ENCODE measurements around the gene SPTBN4.
A peak's percentile ranks its signal among the peaks of the same experiment; 100 is the strongest.
"Not testable (repeated sequence)": the region's sequence is repeated elsewhere in the genome, so short reads cannot be mapped to it uniquely, and the experiment has no call there.

SPTBN4 gene

DNA sequence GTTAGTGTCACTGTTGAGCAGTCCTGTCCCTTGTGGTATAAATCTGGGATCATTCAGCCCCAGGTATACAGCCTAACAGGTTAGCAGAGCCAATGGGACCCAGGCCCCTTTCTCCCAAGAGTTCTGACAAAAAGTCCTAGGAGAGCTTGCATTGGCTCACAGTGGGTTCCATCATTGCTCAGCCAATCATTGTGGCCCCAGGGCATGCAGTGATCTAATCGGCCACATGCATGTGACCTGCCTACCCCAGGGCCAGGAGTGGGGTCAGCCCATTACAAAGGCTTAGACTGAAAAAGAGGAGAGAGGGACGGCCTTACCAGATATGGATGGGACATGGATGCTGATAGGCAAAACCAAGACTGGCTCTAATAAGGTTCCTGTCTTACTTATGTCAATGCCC, 41.1 kb downstream of the SPTBN4 start:
- DNase-seq (ENCODE audit: low spot score), result no peak

DNA sequence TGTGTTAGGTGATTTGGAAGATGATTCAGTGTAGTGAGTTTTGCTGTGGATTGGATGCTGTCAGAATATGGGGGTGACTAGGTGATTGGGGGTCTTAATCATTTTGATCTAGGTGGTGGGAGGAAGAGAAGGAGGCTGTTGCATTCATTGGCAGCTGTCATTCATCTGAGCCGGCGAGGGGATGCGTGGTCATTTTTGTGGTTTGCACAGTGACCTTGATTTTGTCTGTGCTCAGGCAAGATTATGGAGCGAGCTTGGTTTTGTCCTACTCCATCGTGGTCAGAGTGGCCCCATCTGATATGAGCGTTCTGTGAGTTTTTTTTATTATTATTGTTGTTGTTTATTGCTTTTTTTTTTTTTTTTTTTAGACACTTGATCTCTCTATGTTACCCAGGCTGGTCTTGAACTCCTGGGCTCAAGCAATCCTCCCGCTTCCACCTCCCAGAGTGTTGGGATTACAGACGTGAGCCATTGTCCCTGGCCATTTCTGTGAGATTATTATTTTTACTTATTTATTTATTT, 42.0 kb downstream of the SPTBN4 start:
- DNase-seq (ENCODE audit: low spot score), result no peak

DNA sequence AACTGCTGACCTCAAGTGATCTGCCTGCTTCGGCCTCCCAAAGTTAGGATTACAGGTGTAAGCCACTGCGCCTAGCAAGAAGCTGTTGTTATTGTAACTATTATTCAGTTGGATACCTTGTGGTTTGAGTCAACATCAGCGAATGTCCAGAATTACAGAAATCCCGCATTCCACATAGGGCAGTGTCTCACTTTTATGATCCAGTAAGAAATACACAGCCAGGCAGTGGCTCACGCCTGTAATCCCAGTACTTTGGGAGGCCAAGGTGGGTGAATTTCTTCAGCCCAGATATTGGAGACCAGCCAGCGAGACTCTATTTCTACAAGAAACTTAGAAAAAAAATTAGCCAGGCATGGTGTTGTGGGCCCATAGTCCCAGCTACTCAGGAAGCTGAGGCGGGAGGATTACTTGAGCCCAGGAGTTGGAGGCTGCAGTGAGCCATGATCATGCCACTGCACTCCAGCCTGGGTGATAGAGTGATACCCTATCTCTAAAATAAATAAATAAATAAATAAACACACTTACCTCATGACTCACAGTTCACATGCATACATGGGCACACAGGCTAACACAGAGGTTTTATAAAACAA, 43.8 kb downstream of the SPTBN4 start:
- DNase-seq (ENCODE audit: low spot score), result no peak

DNA sequence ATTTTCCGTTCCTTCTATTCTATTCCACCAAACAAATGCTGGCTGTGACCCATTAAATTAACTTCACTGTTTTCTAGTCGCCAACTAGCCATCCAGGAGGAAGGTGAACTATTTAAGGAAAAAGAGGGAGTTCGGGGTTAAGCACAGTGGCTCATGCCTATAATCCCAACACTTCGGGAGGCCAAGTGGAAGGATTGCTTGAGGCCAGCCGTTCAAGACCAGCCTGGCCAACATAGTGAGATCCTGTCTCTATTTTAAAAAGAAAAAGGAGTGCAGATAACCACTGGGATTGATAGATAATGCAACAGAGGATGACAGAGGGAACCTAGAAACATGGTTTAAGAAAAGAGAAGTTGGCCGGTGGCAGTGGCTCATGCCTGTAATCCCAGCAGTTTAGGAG, 44.7 kb downstream of the SPTBN4 start:
- no peak for DNase-seq (ENCODE audit: low spot score)

DNA sequence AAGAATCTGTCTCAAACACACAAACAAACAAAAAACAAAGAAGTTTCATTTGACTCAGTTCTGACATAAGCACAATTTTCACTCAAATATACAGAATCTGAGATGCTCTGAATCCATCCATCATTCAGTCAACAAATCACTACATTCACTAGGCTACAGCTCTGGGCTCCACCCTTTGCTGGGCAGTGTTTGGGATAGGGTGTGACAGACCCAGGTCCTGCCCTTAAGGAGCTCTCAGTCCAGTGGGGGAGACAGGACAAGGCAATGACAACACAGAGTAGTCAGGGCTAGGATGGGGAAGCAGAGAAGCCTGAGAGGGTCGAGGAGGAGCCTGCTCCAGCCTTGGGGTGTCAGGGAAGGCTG, 45.3 kb downstream of the SPTBN4 start:
- DNase-seq (ENCODE audit: low spot score), result no peak

DNA sequence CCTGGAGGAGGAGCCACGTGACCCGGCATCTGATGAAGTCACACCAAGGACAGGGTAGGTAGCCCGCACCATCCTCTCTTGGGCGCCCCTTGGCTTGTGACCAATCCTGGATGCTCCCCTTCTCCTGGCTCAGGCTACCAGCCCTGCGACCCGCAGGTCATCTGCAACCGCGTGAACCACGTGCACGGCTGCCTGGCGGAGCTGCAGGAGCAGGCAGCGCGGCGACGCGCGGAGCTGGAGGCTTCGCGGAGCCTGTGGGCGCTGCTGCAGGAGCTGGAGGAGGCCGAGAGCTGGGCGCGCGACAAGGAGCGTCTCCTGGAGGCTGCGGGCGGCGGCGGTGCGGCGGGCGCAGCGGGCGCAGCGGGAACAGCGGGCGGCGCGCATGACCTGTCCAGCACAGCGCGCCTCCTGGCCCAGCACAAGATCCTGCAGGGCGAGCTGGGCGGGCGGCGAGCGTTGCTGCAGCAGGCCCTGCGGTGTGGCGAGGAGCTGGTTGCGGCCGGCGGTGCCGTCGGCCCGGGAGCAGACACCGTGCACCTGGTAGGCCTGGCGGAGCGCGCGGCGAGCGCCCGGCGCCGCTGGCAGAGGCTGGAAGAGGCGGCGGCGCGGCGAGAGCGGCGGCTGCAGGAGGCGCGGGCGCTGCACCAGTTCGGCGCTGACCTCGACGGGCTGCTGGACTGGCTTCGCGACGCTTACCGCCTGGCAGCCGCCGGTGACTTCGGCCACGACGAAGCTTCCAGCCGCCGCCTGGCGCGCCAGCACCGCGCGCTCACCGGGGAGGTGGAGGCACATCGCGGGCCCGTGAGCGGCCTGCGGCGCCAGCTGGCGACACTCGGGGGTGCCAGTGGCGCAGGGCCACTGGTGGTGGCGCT, 45.9 kb downstream of the SPTBN4 start:
- DNase-seq (ENCODE audit: low spot score), result no peak

DNA sequence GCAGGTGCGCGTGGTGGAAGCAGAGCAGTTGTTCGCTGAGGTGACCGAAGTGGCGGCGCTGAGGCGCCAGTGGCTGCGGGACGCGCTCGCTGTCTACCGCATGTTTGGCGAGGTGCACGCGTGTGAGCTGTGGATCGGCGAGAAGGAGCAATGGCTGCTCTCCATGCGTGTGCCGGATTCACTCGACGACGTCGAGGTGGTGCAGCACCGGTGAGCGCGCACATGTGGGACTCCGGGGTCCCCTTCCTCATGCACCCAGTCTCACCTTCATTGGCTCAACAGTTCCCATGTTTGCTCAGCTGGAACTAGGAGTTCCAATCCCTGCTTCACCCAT, 46.5 kb downstream of the SPTBN4 start:
- DNase-seq (ENCODE audit: low spot score), result no peak

DNA sequence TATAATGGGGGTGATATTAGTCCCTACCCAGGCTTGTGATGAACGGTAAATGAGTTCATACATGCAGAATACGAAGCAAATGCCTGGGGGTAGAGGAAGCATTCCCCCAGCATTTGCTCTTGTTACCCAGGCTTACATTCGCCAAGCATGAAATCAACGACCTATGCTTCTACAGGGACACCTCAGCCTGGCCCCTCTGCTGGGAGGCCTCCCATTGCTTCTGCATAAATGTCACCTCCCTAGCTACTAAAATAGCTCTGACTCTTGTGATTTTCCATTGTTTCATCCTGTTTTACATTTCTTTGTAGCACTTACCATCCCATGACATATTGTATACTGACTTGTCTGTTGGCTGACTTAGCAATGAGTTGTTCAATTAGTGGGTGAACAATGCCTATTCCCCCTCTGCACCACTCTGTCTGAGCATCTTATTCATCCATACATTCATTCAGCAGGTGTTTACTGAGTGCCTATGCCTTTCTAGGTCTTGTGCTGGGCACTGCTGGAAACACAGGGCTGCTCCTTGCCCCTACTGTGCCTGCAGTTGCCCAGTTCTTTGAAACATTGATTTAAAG, 47.0 kb downstream of the SPTBN4 start:
- no peak for DNase-seq (ENCODE audit: low spot score)

DNA sequence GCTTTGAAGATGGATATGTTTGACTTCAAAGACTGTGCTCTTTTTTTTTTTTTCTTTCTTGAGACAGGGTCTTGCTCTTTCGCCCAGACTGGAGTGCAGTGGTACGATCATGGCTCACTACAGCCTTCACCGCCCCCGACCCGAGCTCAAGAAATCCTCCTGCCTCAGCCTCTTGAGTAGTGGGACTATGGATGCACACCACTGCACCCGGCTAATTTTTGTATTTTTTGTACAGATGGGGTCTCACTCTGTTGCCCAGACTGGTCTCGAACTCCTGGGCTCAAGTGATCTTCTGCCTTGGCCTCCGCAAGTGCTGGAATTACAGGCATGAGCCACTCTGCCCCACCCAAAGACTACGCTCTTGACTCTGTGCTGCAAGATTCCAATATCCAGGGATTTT, 50.4 kb downstream of the SPTBN4 start:
- no peak for DNase-seq (ENCODE audit: low spot score)

DNA sequence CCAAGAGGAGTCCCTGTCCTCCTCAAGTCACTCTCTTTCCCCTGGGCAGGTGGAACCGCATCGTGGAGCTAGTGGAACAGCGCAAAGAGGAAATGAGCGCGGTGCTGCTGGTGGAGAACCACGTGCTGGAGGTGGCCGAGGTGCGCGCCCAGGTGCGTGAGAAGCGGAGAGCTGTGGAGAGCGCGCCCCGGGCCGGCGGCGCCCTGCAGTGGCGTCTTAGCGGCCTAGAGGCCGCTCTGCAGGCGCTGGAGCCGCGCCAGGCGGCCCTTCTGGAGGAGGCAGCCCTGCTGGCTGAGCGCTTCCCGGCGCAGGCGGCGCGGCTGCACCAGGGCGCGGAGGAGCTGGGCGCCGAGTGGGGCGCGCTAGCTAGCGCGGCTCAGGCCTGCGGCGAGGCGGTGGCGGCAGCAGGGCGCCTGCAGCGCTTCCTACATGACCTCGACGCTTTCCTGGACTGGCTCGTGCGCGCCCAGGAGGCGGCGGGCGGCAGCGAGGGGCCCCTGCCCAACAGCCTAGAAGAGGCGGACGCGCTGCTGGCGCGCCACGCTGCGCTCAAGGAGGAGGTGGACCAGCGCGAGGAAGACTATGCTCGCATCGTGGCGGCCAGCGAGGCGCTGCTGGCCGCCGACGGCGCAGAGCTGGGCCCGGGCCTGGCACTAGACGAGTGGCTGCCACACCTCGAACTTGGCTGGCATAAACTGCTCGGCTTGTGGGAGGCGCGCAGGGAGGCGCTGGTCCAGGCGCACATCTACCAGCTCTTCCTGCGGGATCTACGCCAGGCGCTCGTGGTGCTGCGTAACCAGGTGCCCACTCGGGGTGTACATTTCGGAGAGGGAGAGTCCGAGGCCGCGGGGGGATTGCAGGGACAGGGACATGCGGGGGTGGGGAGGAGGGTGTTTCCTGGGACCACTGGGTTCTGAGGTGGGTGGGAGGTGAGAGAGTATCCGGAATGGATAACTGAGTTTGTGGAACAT, 52.8 kb downstream of the SPTBN4 start:
- DNase-seq (ENCODE audit: low spot score), result no peak

DNA sequence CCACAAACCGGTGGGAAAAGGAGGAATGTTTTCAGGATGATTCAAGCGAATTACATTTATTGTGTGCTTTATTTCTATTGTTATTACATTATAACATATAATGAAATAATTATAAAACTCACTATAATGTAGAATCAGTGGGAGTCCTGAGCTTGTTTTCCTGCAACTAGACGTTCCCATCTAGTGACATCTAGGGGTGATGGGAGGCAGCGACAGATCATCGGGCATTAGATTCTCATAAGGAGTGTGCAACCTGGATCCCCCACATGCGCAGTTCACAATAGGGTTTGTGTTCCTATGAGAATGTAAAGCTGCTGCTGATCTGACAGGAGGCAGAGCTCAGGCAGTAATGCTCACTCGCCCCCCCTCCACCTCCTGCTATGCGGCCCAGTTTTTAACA, 54.5 kb downstream of the SPTBN4 start:
- no peak for DNase-seq (ENCODE audit: low spot score)

DNA sequence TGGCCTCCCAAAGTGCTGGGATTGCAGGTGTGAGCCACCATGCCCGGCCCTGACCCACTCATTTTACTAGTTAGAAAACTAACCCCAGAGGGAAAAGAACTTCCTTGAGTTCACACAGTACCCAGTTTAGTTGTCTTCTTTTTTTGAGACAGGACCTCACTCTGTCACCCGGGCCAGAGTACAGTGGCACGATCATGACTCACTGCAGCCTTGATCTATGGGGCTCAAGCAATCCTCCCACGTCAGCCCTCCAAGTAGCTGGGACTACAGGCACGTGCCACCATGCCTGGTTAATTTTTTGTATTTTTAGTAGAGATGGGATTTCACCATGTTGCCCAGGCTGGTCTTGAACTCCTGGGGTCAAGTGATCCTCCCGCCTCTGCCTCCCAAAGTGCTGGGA, 55.1 kb downstream of the SPTBN4 start:
- not testable (repeated sequence) for DNase-seq (ENCODE audit: low spot score)

DNA sequence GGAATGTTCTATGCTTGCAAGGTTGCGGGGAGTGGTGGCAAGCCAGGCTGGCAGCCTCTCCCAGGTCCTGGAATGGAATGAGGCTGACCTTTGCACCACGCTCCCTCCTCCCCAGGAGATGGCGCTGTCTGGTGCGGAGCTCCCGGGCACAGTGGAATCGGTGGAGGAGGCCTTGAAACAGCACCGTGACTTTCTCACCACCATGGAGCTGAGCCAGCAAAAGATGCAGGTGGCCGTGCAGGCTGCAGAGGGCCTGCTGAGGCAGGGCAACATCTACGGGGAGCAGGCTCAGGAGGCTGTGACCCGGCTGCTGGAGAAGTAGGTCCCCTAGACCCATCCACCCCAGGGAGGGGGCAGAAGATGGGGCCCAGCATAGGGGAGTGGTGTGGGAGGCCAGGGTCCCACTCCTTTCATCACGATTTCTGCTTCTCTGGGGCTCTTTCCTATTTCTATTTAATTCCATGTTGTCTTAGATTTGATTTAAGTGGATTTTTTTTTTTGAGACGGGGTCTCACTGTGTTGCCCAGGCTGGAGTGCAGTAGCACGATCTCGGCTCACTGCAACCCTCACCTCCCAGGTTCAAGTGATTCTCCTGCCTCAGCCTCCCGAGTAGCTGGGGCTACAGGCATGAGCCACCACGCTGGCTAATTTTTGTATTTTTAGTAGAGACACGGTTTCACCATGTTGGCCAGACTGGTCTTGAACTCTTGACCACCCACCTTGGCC, 56.7 kb downstream of the SPTBN4 start:
- DNase-seq (ENCODE audit: low spot score), result peak; percentile 88

DNA sequence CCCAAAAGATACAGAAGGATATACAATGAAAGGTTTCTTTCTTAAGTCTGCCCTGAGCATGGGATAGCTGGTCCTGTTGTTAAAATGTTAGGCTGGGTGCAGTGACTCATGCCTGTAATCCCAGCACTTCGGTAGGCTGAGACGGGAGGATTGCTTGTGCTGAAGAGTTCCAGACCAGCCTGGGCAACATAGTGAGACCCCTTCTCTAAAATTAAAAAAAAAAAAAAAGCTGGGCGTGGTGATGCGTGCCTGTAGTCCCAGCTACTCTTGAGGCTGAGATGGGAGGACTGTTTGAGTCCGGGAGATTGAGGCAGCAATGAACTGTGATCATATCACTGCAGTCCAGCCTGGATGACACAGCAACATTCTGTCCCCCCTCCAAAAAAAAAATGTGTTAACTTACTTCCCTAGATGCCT, 57.3 kb downstream of the SPTBN4 start:
- DNase-seq (ENCODE audit: low spot score), result no peak

DNA sequence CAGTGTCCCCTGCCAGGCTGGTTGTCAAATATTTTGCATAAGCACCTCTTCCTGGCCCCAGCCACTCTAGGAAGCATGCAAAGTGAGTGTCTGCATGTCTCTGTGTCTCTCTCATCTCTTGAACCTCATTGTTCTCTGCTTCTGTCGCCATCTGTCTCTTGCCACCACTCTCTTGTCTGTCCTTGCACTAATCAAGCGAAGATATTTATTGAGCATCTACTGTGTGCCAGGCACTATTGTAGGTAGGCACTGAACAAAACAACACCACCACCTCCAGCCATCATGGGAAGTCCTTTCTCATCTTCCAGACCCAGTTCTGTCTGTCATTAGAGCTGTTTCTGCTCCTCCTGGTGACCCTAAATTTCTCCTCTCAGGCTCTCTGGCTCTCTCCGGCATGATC, 57.9 kb downstream of the SPTBN4 start:
- DNase-seq (ENCODE audit: low spot score), result no peak

DNA sequence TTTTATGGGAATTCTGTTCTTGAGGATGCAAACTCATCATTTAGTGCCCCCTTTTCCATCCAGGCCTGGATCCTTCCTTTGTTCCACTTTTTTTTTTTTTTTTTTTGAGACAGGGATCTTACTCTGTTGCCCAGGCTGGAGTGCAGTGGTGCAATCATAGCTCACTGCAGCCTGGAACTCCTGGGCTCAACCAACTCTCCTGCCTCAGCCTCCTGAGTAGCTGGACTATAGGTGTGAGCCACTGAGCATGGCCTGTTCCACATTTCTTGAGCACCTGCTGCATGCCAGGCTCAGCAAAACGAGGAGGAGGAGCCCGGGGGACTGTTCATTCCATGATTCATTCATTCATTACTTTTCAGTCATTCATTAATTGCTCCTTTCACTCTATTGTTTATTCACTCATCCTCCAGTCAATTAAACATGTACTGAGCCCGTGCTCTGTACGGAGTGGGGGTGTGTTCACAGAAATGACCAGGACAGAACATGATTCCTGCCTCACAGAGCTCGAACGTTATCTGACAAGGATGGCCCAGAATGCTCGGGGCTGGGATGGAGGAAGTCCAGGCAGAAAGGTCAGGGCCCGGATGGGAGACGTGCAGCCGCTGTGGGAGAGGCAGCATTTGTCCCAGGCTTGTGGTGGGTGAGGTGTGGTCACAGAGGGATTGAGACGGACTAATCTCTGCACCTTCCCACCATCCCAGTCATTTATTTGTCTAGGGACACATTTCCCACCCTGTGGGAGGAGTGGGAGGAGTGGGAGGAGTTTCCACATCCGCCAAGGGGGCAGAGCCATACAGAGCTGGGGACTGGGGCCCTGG, 58.6 kb downstream of the SPTBN4 start:
- DNase-seq (ENCODE audit: low spot score), result no peak

DNA sequence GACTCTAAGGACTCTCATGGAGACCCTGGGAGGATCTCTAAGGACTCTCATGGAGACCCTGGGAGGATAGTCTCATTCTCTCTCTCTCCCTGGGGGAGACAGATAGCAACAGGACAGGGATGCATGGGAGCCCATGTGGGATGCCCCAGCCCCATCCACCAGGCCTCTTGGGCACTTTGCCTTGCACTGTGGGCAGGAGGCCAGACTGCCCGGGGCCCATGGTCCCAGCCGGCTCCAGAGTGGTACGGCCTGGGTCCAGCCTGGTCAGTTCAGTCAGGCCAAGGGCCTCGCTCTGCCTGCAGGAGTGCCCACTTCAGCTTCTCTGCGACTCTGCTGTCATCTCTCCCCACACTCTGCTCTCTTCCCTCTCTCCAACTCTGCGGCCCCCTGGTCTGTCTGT, 61.3 kb downstream of the SPTBN4 start:
- no peak for DNase-seq (ENCODE audit: low spot score)

DNA sequence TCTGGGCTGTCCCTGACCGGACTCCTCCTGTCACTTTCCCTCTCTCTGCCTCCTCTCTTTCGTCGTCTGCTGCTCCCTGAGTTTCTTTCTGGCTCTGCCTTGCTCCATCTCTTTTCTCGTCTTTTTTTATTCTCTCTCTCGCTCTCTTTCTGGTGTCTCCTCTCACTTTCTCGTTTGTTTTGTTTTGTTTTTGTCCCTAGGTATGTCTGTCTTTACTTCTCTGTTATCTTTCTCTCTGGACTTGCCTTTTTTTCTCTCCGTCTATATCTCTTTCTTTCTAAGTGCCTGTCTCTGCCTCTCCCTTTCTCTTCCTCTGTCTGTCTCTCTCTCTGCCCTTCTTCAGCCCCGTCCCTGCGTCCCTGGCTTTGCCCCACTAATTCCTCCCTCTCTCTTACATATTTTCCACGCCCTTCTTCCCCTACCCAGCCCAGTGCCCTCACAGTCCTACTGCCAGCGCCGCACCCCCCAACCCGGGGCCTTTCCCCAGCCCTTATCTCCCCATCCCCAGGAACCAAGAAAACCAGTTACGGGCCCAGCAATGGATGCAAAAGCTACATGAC, 61.8 kb downstream of the SPTBN4 start:
- DNase-seq (ENCODE audit: low spot score), result no peak

DNA sequence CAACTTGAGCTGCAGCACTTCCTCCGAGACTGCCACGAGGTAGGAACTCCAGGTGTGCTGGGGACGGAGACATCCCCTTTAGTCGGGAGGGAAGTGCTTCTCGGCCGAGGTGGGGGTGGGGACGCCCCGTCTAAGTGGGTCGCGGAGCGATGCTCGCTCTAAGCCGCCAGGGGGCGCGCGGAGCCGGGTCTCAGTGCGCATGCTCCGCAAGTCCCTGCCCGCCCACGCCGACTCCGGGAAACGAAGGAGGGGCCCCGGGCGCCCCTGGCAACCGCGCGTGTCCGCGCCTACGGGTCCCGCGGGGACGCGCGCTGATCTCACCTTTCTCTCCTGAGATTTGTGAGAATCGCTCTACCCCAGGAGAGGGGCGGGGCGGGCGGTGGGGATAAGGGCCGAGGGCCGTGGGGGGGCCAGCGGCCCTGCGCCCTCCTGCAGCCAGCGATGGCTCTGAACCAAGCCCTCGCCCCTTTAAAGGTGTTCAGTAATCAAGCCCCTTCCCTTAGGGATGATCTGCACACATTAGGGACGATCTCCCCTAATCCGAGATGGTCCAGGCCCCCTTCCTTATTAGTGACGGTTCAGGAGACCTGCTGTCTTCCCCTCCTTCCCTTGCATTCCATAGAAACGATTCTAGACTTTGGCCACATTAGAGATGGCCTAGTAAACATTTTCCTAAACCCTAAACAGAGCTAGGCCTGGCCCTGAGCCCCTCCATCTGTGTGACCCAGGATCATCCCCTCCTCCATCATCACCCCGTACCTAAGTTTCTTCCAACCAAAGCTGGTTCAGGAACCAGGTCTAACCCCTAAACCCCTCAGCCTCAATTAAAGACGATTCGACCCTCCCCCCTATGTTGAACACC, 62.5 kb downstream of the SPTBN4 start:
- DNase-seq (ENCODE audit: low spot score), result peak; percentile 99

All from HuH-7.5 (cell line).